A204.1 (cell line): Measurements from ENCODE around the gene GRK5.
"Not testable (repeated sequence)": the region's sequence is repeated elsewhere in the genome, so short reads cannot be mapped to it uniquely, and the experiment has no call there.

Source experiments
- FAIRE-seq: peaks from 2 replicates; lab custom pipeline; 2012; peaks lifted over from hg19 to GRCh38; lab: Jason Lieb, UNC

The GRK5 gene

GRCh38 chr10:119207366-119207666 is at the start of gene GRK5:
TSS of gene GRK5 (plus strand) at chr10:119207571. CDS start at chr10:119207918, 347 bp downstream.
- no peak for FAIRE-seq

- FAIRE-seq: no peak
These were observed 48.0 kb upstream of the GRK5 start for GRCh38 chr10:119159332-119159731.

- no peak for FAIRE-seq
These were observed 45.5 kb upstream of the GRK5 start for GRCh38 chr10:119161680-119162451.

- no peak for FAIRE-seq
These were observed 44.8 kb upstream of the GRK5 start for GRCh38 chr10:119162452-119163092.

- no peak for FAIRE-seq
These were observed 41.9 kb upstream of the GRK5 start, which contains the start of gene SFXN4 for GRCh38 chr10:119165171-119166117. TSS of gene SFXN4 (minus strand) at chr10:119165714. CDS start at chr10:119165647, 67 bp downstream.

GRCh38 chr10:119166118-119166500 is 41.3 kb upstream of the GRK5 start:
- FAIRE-seq: no peak

- no peak for FAIRE-seq
These were observed 40.8 kb upstream of the GRK5 start for GRCh38 chr10:119166564-119166963.

GRCh38 chr10:119167041-119167440 is 40.3 kb upstream of the GRK5 start:
- FAIRE-seq: no peak

GRCh38 chr10:119174109-119174508 is 33.3 kb upstream of the GRK5 start:
- FAIRE-seq: no peak

GRCh38 chr10:119176166-119176565 is 31.2 kb upstream of the GRK5 start:
- FAIRE-seq: no peak

- FAIRE-seq: no peak
These were observed 29.5 kb upstream of the GRK5 start for GRCh38 chr10:119177708-119178371.

- peak; percentile 34 for FAIRE-seq
These were observed 28.8 kb upstream of the GRK5 start, which contains the start of gene PRDX3 for GRCh38 chr10:119178372-119179119. TSS of gene PRDX3 (minus strand) at chr10:119178812. CDS start at chr10:119178790, 22 bp downstream.

- FAIRE-seq: not testable (repeated sequence)
These were observed 26.4 kb upstream of the GRK5 start for GRCh38 chr10:119180850-119181400.

- no peak for FAIRE-seq
These were observed 23.5 kb upstream of the GRK5 start for GRCh38 chr10:119183664-119184412.

- no peak for FAIRE-seq
These were observed 17.5 kb upstream of the GRK5 start for GRCh38 chr10:119189811-119190282.

- no peak for FAIRE-seq
These were observed 17.0 kb upstream of the GRK5 start for GRCh38 chr10:119190353-119190752.

GRCh38 chr10:119190954-119191785 is 16.2 kb upstream of the GRK5 start:
- no peak for FAIRE-seq

- no peak for FAIRE-seq
These were observed 15.5 kb upstream of the GRK5 start for GRCh38 chr10:119191881-119192280.

GRCh38 chr10:119197921-119198320 is 9.4 kb upstream of the GRK5 start:
- no peak for FAIRE-seq
